ENCODE results near the gene PLG.
"Not testable (repeated sequence)": the region's sequence is repeated elsewhere in the genome, so short reads cannot be mapped to it uniquely, and the experiment has no call there.

Gene PLG

DNA sequence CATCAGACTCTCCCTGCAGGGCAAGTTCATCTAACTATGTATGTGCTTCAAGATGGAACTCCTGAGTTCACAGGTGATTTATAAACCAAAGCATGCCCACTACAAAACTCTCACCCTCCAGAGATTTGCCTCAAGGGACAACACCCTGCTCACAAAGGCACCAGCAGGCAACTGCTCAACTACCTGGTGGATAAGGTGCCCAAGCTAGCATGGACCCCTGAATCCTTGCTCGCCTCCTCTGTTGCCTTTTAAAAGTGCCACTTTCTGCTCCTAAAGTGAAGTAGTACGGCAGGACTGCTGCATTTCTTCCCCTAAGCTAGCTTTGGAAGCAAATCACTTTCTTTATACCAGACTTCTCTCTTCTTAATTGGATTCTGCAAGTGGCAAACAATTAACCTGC lies 39.2 kb upstream of the PLG start:
- Histone ChIP-seq H3K4me3 (ENCODE audit: insufficient read depth, low read length, poor library complexity, severe bottlenecking) (no peak overlapping the region), H3K4me2 (ENCODE audit: low read depth, low read length, poor library complexity, severe bottlenecking) (no peak overlapping the region), H2AFZ (ENCODE audit: low read depth, low read length, severe bottlenecking) (no peak overlapping the region), H3F3A (ENCODE audit: insufficient read depth) (no peaks in the 10 kb centered on the region), H4K20me1 (ENCODE audit: low read depth, low read length) (no peaks in the 10 kb centered on the region), H3K9me3 (ENCODE audit: insufficient read depth, low read length) (no peaks in the 10 kb centered on the region), H3K36me3 (ENCODE audit: low read length) (no peaks in the 10 kb centered on the region), H3K27me3 (ENCODE audit: low read length) (no peaks in the 10 kb centered on the region), H3K79me2 (ENCODE audit: insufficient read depth, low read length) (no peaks in the 10 kb centered on the region), H3K9me2 (replicated peaks; ENCODE audit: insufficient read depth, low read length) (no peaks in the 10 kb centered on the region), H3K9ac (ENCODE audit: low read length) (no peak overlapping the region), H3K27ac (ENCODE audit: low read depth, low read length) (no peak overlapping the region)
- TF ChIP-seq, protein P1, sequence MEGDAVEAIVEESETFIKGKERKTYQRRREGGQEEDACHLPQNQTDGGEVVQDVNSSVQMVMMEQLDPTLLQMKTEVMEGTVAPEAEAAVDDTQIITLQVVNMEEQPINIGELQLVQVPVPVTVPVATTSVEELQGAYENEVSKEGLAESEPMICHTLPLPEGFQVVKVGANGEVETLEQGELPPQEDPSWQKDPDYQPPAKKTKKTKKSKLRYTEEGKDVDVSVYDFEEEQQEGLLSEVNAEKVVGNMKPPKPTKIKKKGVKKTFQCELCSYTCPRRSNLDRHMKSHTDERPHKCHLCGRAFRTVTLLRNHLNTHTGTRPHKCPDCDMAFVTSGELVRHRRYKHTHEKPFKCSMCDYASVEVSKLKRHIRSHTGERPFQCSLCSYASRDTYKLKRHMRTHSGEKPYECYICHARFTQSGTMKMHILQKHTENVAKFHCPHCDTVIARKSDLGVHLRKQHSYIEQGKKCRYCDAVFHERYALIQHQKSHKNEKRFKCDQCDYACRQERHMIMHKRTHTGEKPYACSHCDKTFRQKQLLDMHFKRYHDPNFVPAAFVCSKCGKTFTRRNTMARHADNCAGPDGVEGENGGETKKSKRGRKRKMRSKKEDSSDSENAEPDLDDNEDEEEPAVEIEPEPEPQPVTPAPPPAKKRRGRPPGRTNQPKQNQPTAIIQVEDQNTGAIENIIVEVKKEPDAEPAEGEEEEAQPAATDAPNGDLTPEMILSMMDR (IDR thresholded peaks at IDR 0.05; ENCODE audit: insufficient read depth, low read length, poor library complexity, severe bottlenecking), result no peak
- TF ChIP-seq EZH2phosphoT487 (conservative IDR thresholded peaks at IDR 0.05; ENCODE audit: low read length), result no peak

DNA sequence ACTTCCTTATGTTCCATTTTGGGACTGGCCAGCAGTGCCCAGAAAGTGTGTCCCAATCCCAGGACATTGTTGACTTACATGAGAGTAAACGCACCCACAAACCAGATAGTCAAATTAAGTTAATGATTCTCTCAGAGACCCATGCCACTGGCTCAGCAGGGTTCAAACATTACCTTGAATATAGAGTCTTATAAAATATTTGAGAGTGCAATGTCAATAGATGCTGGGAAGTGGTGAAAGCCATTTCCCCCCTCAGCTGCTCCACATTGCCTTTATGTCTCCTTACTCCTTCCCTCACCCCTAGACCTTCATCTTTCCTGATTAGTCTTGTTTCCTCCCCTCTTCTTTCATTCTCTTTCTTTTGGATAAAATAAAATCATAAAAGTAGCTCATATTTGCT lies 37.8 kb upstream of the PLG start, which contains the start of gene LPA:
TSS of gene LPA (minus strand) at position 78 of the 400 bp plus-strand sequence. CDS start at position 17, 61 bp downstream.
- H3K4me2 ChIP-seq (ENCODE audit: low read depth, low read length, poor library complexity, severe bottlenecking); H3K4me3 ChIP-seq (ENCODE audit: insufficient read depth, low read length, poor library complexity, severe bottlenecking); H3K27ac ChIP-seq (ENCODE audit: low read depth, low read length); H4K20me1 ChIP-seq (ENCODE audit: low read depth, low read length); H2AFZ ChIP-seq (ENCODE audit: low read depth, low read length, severe bottlenecking); H3K36me3 ChIP-seq (ENCODE audit: low read length); H3K79me2 ChIP-seq (ENCODE audit: insufficient read depth, low read length); H3F3A ChIP-seq (ENCODE audit: insufficient read depth); H3K9me3 ChIP-seq (ENCODE audit: insufficient read depth, low read length); H3K9me2 ChIP-seq (replicated peaks; ENCODE audit: insufficient read depth, low read length); H3K9ac ChIP-seq (ENCODE audit: low read length); H3K27me3 ChIP-seq (ENCODE audit: low read length): not testable (repeated sequence)

DNA sequence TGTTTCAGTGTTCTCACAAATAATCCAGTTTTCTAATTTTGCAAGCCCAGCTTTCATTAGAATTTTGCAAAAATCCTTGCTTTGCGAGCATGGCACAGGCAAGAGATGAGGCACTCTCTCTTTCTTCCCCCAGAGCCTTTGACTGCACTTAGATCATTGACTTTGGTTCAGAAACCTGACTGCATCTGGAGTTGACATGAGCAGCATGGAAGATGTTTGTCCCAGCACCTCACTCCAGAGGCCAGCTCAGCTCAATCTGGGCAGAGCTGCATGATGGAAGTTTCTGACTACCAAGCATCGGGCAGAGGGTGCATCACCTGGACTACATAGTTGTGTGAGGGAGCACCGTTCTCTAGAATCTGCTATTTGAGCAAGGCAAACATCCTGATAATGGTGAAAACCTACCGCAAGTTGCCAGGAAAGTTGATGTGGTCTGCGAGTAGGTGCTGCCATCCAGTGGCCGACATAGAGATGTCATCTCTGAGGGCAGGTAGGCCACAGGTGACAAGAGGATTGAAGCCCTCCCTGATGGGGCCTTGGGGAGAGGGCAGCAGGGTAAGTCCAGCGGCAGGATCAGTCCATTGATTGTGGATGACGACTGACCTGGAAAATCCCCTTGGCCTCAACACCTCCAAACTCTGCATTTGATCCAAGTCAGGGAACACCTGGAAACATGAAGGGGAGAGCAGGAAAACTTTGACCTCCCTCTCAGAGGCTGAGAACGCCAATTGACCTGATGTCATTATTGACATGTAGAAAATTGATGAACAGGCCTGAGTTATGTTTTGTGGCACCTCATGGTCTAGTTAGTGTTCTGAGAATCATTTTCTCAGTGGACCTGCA lies 34.2 kb upstream of the PLG start:
- H4K20me1 ChIP-seq (ENCODE audit: low read depth, low read length), result no peaks in the 10 kb centered on the region
- H3K9me3 ChIP-seq (ENCODE audit: insufficient read depth, low read length), result no peaks in the 10 kb centered on the region
- H3K27me3 ChIP-seq (ENCODE audit: low read length), result no peaks in the 10 kb centered on the region
- H3K9me2 ChIP-seq (replicated peaks; ENCODE audit: insufficient read depth, low read length), result no peaks in the 10 kb centered on the region
- no peaks in the 10 kb centered on the region for H3K36me3 ChIP-seq (ENCODE audit: low read length)
- H2AFZ ChIP-seq (ENCODE audit: low read depth, low read length, severe bottlenecking), result no peak overlapping the region
- H3K9ac ChIP-seq (ENCODE audit: low read length), result no peak overlapping the region
- no peak for TF ChIP-seq EZH2phosphoT487 (conservative IDR thresholded peaks at IDR 0.05; ENCODE audit: low read length)
- TF ChIP-seq, protein P1 (IDR thresholded peaks at IDR 0.05; ENCODE audit: insufficient read depth, low read length, poor library complexity, severe bottlenecking), result peak; percentile 78
- H3K4me3 ChIP-seq (ENCODE audit: insufficient read depth, low read length, poor library complexity, severe bottlenecking), result no peak overlapping the region
- no peaks in the 10 kb centered on the region for H3F3A ChIP-seq (ENCODE audit: insufficient read depth)
- no peak overlapping the region for H3K4me2 ChIP-seq (ENCODE audit: low read depth, low read length, poor library complexity, severe bottlenecking)
- no peaks in the 10 kb centered on the region for H3K79me2 ChIP-seq (ENCODE audit: insufficient read depth, low read length)
- no peak overlapping the region for H3K27ac ChIP-seq (ENCODE audit: low read depth, low read length)

DNA sequence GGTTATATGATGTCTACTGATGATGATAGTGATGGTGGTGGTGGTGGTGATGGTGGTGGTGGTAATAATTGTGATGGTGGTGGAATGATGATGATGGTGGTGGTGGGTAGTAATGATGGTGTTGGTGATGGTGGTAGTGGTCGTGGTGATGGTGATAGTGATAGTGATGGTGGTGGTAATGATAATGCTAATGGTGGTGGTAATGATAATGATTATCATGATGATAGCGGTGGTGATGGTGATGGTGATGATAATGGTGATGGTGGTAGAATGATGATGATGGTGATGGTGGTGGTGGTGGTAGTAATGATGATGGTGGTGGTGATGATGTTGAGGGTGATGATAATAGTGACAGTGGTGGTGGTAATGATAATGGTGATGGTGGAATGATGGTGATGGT lies 33.5 kb upstream of the PLG start:
- Histone ChIP-seq H3K27me3 (ENCODE audit: low read length) (no peaks in the 10 kb centered on the region), H3K9me3 (ENCODE audit: insufficient read depth, low read length) (no peaks in the 10 kb centered on the region), H2AFZ (ENCODE audit: low read depth, low read length, severe bottlenecking) (no peak overlapping the region), H3F3A (ENCODE audit: insufficient read depth) (no peaks in the 10 kb centered on the region), H3K4me2 (ENCODE audit: low read depth, low read length, poor library complexity, severe bottlenecking) (no peak overlapping the region), H3K9me2 (replicated peaks; ENCODE audit: insufficient read depth, low read length) (no peaks in the 10 kb centered on the region), H3K79me2 (ENCODE audit: insufficient read depth, low read length) (no peaks in the 10 kb centered on the region), H3K27ac (ENCODE audit: low read depth, low read length) (no peak overlapping the region), H4K20me1 (ENCODE audit: low read depth, low read length) (no peaks in the 10 kb centered on the region), H3K9ac (ENCODE audit: low read length) (no peak overlapping the region), H3K36me3 (ENCODE audit: low read length) (no peaks in the 10 kb centered on the region), H3K4me3 (ENCODE audit: insufficient read depth, low read length, poor library complexity, severe bottlenecking) (no peak overlapping the region)
- TF ChIP-seq, protein P1 (IDR thresholded peaks at IDR 0.05; ENCODE audit: insufficient read depth, low read length, poor library complexity, severe bottlenecking), result no peak
- TF ChIP-seq EZH2phosphoT487 (conservative IDR thresholded peaks at IDR 0.05; ENCODE audit: low read length), result no peak

DNA sequence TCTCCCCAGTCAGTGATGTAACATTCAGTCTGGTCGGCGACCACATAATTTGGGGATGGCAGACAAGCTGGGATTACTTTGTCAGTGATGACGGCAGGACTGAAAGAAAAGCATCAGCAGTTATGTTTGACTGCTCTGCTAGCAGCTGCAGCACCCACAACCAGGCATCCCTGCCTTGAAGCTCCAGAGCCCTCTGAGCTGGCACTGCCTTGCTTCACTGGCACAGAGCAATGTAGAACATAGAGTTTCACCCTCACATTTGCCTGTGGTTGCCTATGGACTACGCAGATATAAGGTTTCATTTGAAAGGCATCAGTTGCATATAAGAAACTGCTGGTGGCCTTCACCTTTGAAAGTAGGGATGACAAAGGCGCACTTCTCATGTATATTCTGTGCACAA lies 25.6 kb upstream of the PLG start:
- not testable (repeated sequence) for H3K36me3 ChIP-seq (ENCODE audit: low read length); H3K9ac ChIP-seq (ENCODE audit: low read length); H3K79me2 ChIP-seq (ENCODE audit: insufficient read depth, low read length); H3K4me2 ChIP-seq (ENCODE audit: low read depth, low read length, poor library complexity, severe bottlenecking); H4K20me1 ChIP-seq (ENCODE audit: low read depth, low read length); H2AFZ ChIP-seq (ENCODE audit: low read depth, low read length, severe bottlenecking); H3K4me3 ChIP-seq (ENCODE audit: insufficient read depth, low read length, poor library complexity, severe bottlenecking); H3K9me3 ChIP-seq (ENCODE audit: insufficient read depth, low read length); H3F3A ChIP-seq (ENCODE audit: insufficient read depth); H3K27me3 ChIP-seq (ENCODE audit: low read length); H3K27ac ChIP-seq (ENCODE audit: low read depth, low read length); H3K9me2 ChIP-seq (replicated peaks; ENCODE audit: insufficient read depth, low read length)
